NCI-H526 treated with DMSO at 0.1 percent for 48 hours (cell line): ENCODE data around the gene METTL22.

Experiments used
- DNase-seq: peaks from one replicate; lab custom pipeline; 2025; lab: John Stamatoyannopoulos, UW

METTL22 gene

DNA sequence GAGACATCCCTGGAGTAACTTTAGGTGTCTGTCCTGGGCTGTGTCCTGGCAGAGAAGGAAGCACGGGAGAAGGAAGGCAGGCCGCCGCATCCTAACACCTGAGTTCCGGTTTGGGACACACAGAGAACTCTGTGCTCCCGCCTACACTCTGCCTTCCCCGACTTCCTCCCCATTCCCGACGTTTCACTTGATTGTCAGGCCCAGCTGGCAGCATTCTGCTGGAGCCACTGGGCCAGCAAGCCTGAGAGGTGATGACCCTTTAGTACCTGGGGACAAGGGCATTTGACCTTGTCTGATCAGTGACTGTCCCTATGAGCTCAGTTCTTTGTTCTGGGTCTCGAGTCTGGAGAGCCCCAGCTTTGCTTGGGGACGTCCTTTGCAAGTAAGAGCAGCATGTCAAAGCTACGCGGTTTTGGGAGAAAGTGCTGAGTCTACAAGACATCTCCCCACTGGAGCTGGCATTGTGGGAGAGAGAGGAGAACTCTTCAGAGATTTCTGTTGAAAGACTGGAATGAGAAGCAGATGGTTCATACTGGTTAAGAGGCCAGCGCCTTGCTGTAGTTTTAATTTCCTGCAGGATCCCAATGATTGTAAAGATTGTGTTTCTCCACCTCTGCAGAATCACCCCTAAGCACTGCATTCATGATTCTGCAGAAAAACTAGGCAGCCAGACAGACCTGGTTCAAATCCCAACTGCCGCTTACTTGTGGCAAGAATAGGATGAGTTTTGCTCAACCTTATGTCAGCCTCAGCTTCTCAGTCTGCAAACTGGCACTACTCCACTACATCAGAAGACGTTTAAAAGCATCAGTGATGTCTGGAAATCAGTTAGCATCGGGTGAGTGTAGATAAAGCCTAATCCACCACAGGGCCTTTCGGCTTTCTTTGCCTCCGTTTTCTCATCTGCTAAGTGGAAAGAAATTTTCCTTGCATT is 73.6 kb downstream of the METTL22 start:
- no peak for DNase-seq

DNA sequence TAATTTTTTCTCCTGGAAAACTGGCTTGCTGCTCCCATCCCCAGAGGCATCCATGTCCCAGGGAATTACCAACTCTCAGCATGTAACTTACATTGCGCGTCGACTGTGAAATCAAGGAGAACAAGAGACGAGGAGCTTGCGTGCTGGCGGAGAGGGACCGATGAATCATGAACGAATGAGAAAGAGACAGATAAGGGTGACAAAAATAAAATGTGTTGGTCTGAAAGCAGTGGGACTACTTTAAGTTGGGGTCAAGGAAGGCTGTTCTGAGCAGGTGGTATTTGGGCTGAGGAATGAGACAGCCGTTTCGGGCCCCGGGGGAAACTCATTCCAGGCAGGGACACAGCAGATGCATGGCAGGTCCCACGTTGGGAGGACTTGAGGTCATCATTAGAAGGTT is 75.4 kb downstream of the METTL22 start:
- DNase-seq, result no peak

DNA sequence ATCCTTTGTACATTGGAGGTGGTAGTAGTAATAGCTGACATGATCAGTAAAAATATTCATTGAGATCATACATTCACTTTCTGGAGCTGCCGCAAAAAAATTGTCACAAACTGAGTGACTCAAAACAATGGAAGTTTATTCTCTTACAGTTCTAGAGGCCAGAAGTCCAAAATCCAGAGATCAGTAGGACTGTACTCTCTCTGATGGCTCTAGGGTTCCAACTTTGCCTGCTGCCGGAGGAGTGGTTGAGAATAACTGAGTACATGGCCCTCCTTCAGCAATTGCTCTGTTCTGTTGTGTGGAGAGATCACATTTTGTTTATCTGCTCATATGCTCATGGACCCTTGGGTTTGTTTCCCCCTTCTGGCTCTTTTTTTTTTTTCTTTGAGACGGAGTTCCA is 76.5 kb downstream of the METTL22 start:
- DNase-seq, result no peak
